HUES6 (cell line): ENCODE measurements around the gene KCNN3.

ENCODE experiments used
- H3K27ac ChIP-seq: 2 replicates; pipeline ENCODE4 v1.7.0; 2013; ENCODE audit warnings: low read depth, mild to moderate bottlenecking, low read length, inconsistent platforms
- H3K27me3 ChIP-seq: 2 replicates; pipeline ENCODE4 v1.6.1; 2013; ENCODE audit warnings: low read length; ENCODE audit not compliant: control insufficient read depth, insufficient read depth
- H3K36me3 ChIP-seq: 2 replicates; pipeline ENCODE4 v1.6.1; 2013; ENCODE audit warnings: low read length; ENCODE audit not compliant: control insufficient read depth, insufficient read depth
- H3K4me1 ChIP-seq: 2 replicates; pipeline ENCODE4 v1.6.1; 2013; ENCODE audit warnings: low read length; ENCODE audit not compliant: control insufficient read depth, insufficient read depth
- H3K4me3 ChIP-seq: 2 replicates; pipeline ENCODE4 v1.5.1; 2013; ENCODE audit warnings: low read depth, low read length
- H3K9ac ChIP-seq: one replicate; pipeline ENCODE4 v1.6.1; 2013; ENCODE audit warnings: mild to moderate bottlenecking, low read length
- H3K9me3 ChIP-seq: 2 replicates; pipeline ENCODE4 v1.6.1; 2013; ENCODE audit warnings: low read depth, low read length; ENCODE audit not compliant: control insufficient read depth, insufficient read depth

Gene KCNN3

GRCh38 chr1:154784416-154784815 is 85.7 kb downstream of the KCNN3 start:
- Histone ChIP-seq H3K4me3 (no peak overlapping the region), H3K9ac (no peak overlapping the region), H3K27ac (no peak overlapping the region), H3K9me3 (peaks cover 2% of the 10 kb centered on the region; the same call in 1 of the 2 replicates), H3K4me1 (peaks cover 27% of the 10 kb centered on the region), H3K36me3 (no peaks in the 10 kb centered on the region), H3K27me3 (no peaks in the 10 kb centered on the region)

GRCh38 chr1:154783976-154784375 is 86.1 kb downstream of the KCNN3 start:
- H3K27me3 ChIP-seq, result no peaks in the 10 kb centered on the region
- peaks cover 25% of the 10 kb centered on the region for H3K4me1 ChIP-seq
- H3K27ac ChIP-seq, result no peak overlapping the region
- peaks cover 6% of the 10 kb centered on the region for H3K9me3 ChIP-seq
- no peak overlapping the region for H3K9ac ChIP-seq
- H3K36me3 ChIP-seq, result no peaks in the 10 kb centered on the region
- no peak overlapping the region for H3K4me3 ChIP-seq

GRCh38 chr1:154780541-154780940 is 89.5 kb downstream of the KCNN3 start:
- Histone ChIP-seq H3K27ac (no peak overlapping the region), H3K27me3 (no peaks in the 10 kb centered on the region), H3K9me3 (peaks cover 9% of the 10 kb centered on the region), H3K4me3 (no peak overlapping the region), H3K36me3 (no peaks in the 10 kb centered on the region), H3K4me1 (peaks cover 8% of the 10 kb centered on the region), H3K9ac (no peak overlapping the region)

GRCh38 chr1:154779551-154780189 is 90.4 kb downstream of the KCNN3 start:
- H3K9me3 ChIP-seq, result peaks cover 9% of the 10 kb centered on the region
- no peaks in the 10 kb centered on the region for H3K27me3 ChIP-seq
- H3K27ac ChIP-seq, result no peak overlapping the region
- no peak overlapping the region for H3K4me3 ChIP-seq
- H3K36me3 ChIP-seq, result no peaks in the 10 kb centered on the region
- peaks cover under 1% of the 10 kb centered on the region; the same call in 1 of the 2 replicates for H3K4me1 ChIP-seq
- no peak overlapping the region for H3K9ac ChIP-seq

GRCh38 chr1:154778944-154779343 is 91.1 kb downstream of the KCNN3 start:
- Histone ChIP-seq H3K4me3 (no peak overlapping the region), H3K9ac (no peak overlapping the region), H3K27me3 (no peaks in the 10 kb centered on the region)

GRCh38 chr1:154778275-154778674 is 91.8 kb downstream of the KCNN3 start:
- no peak overlapping the region for H3K27ac ChIP-seq
- H3K27me3 ChIP-seq, result no peaks in the 10 kb centered on the region
- no peaks in the 10 kb centered on the region for H3K36me3 ChIP-seq
- H3K9me3 ChIP-seq, result peaks cover 9% of the 10 kb centered on the region
- no peak overlapping the region for H3K4me3 ChIP-seq
- no peaks in the 10 kb centered on the region; the same call in 1 of the 2 replicates for H3K4me1 ChIP-seq
- no peak overlapping the region for H3K9ac ChIP-seq

More at GRCh38 chr1:154778944-154779343, 91.1 kb downstream of the KCNN3 start:
- no peaks in the 10 kb centered on the region for H3K36me3 ChIP-seq
- no peaks in the 10 kb centered on the region for H3K4me1 ChIP-seq
- no peak overlapping the region for H3K27ac ChIP-seq
- H3K9me3 ChIP-seq, result peaks cover 9% of the 10 kb centered on the region

- H3K27ac ChIP-seq, result no peak overlapping the region
- no peak overlapping the region for H3K9ac ChIP-seq
- H3K36me3 ChIP-seq, result no peaks in the 10 kb centered on the region
- peaks cover 4% of the 10 kb centered on the region for H3K4me1 ChIP-seq
- no peak overlapping the region for H3K4me3 ChIP-seq
- H3K9me3 ChIP-seq, result peaks cover 9% of the 10 kb centered on the region
- no peaks in the 10 kb centered on the region for H3K27me3 ChIP-seq
These were observed 92.3 kb downstream of the KCNN3 start for GRCh38 chr1:154777781-154778180.

GRCh38 chr1:154777154-154777553 is 92.9 kb downstream of the KCNN3 start:
- no peak overlapping the region for H3K4me3 ChIP-seq
- no peaks in the 10 kb centered on the region for H3K27me3 ChIP-seq
- no peak overlapping the region for H3K9ac ChIP-seq

GRCh38 chr1:154775621-154776605 is 94.2 kb downstream of the KCNN3 start:
- Histone ChIP-seq H3K4me1 (peaks cover 12% of the 10 kb centered on the region), H3K9ac (no peak overlapping the region), H3K9me3 (peaks cover 9% of the 10 kb centered on the region), H3K27me3 (no peaks in the 10 kb centered on the region), H3K4me3 (no peak overlapping the region), H3K27ac (no peak overlapping the region), H3K36me3 (no peaks in the 10 kb centered on the region)

More at GRCh38 chr1:154777154-154777553, 92.9 kb downstream of the KCNN3 start:
- Histone ChIP-seq H3K36me3 (no peaks in the 10 kb centered on the region), H3K27ac (no peak overlapping the region), H3K4me1 (peaks cover 9% of the 10 kb centered on the region), H3K9me3 (peaks cover 9% of the 10 kb centered on the region)

- Histone ChIP-seq H3K9me3 (peaks cover 7% of the 10 kb centered on the region), H3K27ac (no peak overlapping the region), H3K9ac (no peak overlapping the region), H3K27me3 (no peaks in the 10 kb centered on the region), H3K4me1 (peaks cover 12% of the 10 kb centered on the region), H3K36me3 (no peaks in the 10 kb centered on the region), H3K4me3 (no peak overlapping the region)
These were observed 95.8 kb downstream of the KCNN3 start for GRCh38 chr1:154774175-154774855.
